Measurements from ENCODE around the gene THEM4.
A peak's percentile ranks its signal among the peaks of the same experiment; 100 is the strongest.

Gene THEM4

DNA sequence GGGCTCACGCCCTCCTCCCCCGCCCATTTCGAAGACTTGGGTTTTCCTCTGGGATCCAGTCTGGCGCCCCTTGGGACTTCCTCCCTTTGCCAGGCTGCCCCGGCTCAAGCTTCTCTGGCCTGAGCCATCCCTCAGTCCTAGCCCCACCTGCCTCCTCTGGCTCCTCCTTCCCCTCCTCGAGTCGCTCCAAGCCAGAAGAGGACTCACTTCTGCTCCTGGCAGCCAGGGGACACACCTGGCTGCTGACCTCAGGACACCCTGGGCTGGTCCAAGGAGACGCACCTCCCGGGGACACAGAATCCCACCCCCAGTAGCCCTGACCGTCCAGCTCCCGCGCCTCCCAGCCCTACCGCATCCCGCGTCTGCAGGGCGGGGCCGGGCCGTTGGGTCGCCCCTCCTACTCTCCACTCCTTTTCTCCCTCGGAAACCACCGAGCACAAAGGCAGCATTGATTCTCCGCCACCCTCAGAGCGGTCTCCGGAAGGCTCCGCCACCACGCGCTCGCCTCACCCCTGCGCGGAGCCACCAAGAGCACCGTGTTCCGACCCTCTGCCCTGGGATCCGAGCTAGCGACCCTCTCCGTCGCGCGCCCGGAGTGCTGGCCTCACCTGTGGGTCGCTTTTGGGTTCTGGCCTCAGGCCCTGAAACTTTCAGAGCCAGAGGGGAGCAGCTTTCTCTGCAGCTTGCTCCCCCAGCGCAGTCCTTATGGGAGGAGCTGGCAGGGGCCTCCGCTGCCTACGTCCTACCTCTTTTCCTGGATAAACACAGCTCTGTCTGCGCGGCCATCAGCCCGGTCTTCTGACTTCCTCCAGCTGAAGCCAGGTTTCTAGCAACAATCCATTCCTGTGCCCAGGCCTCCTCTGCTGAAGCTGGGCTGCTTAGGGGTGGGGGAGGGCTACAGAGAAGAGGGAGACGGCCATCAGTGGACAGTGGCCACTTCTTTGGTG, 69.6 kb downstream of the THEM4 start, which contains the start of gene C2CD4D:
TSS of gene C2CD4D (minus strand) at position 364 of the 947 bp plus-strand sequence. CDS start 831 bp downstream, outside the sequence.
- Mint-ChIP-seq H3K4me1 (peaks cover 51% of the 10 kb centered on the region), H3K9me3 (no peaks in the 10 kb centered on the region), H3K4me3 (peak within 1 kb of the TSS; percentile 74), H3K27me3 (peaks cover 44% of the 10 kb centered on the region), H3K36me3 (no peaks in the 10 kb centered on the region), H3K27ac (peak within 1 kb of the TSS; percentile 73)
- CTCF ChIA-PET, result interaction anchor here (1.0 to 1.6 kb wide), 5 partner anchors 9 to 105 kb away, joined by 3 to 5 read pairs (median 4); partner anchors contain the start of gene THEM5
- DNase-seq, result peak; percentile 78

DNA sequence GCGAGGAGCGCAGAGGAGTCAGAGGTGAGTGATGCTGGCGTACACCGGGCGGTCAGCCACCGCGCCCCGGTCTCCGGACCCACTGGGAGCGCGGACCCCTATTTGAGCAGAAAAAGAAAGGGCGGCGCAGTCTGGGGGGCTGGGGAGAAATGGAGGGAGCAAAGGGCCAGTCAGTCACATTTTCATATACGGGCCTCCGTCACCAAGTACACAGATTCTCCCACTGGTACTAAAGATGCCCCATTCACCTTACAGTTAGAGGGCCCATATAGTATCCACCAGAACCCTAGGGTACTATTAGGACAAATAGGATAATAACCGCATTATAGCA, 70.3 kb downstream of the THEM4 start:
- peaks cover 55% of the 10 kb centered on the region for H3K4me1 Mint-ChIP-seq
- peaks cover 38% of the 10 kb centered on the region for H3K27me3 Mint-ChIP-seq
- no peaks in the 10 kb centered on the region for H3K36me3 Mint-ChIP-seq
- peak overlapping the region; percentile 74 for H3K4me3 Mint-ChIP-seq
- CTCF ChIA-PET, result interaction anchor here (1.2 to 1.6 kb wide), 2 partner anchors 8 to 42 kb away, joined by 4 read pairs; no protein-coding TSS in a partner anchor
- DNase-seq, result no peak
- peak overlapping the region; percentile 73 for H3K27ac Mint-ChIP-seq
- H3K9me3 Mint-ChIP-seq, result no peaks in the 10 kb centered on the region

DNA sequence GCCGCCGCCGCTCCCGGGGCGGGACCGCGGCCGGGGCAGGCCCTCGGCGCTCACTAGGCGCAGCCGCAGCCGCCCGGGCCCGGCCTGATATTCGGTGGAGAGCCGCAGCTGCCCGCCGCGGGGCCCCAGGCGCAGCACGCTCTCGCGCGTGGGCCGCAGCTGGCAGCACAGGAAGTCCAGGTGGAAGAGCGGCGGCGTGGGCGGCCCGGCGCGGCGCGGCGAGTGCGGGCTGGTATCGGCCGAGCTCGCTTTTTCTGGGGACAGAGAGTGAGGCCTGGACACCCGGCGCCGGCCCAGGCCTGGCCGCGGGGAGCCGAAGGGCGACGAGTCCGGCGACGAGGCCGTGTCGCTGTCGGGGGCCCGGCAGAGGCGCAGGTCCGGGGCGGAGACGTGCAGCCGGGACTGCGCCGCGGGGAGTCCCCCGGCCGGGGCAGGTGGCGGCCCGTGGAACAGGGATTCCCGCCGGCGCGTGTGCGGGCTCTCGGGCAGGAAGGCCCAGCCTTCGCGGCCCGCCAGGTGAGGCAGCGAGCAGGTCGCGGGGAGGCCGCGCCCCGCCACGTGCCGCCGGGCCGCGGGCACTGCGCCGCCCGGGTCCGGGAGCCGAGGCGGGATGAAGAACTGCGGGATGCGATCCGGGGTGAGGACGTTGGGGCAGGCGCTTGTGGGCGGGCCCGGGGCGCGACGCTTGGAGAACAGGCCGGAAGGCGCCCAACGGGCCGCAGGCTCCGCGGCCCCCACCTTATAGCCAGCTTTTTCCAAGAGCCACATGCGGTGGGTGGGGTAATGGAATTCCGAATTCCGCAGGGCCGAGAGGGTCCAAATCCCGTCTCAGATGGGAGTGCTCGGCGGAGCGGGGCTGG, 70.9 kb downstream of the THEM4 start:
- no peaks in the 10 kb centered on the region for H3K9me3 Mint-ChIP-seq
- H3K4me1 Mint-ChIP-seq, result peaks cover 61% of the 10 kb centered on the region
- peak; percentile 52 for DNase-seq
- peak overlapping the region; percentile 73 for H3K27ac Mint-ChIP-seq
- no peaks in the 10 kb centered on the region for H3K36me3 Mint-ChIP-seq
- H3K27me3 Mint-ChIP-seq, result peaks cover 38% of the 10 kb centered on the region
- CTCF ChIA-PET, result interaction anchor here (1.6 kb wide), 1 partner anchor 8 kb away, joined by 4 read pairs; no protein-coding TSS in a partner anchor
- H3K4me3 Mint-ChIP-seq, result peak overlapping the region; percentile 74

DNA sequence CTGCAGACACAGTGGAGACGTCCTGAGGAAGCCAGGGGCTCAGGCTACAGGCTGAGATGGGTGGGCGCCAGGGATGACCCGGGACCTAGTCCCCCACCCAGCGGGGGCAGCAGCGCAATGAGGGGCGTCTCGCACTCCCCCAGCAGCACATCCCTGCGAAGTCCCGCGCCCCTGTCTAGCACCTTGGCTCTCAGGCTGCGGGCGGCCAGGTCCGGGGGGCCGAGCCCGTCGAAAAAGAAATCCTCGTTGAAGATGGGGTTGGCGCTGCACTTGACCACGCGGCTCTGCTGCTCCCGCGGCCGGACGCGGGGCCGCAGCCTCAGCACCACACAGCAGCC, 71.5 kb downstream of the THEM4 start:
- no peak for DNase-seq
- Mint-ChIP-seq H3K27ac (peak overlapping the region; percentile 90), H3K36me3 (no peaks in the 10 kb centered on the region), H3K4me3 (peak overlapping the region; percentile 72), H3K9me3 (no peaks in the 10 kb centered on the region), H3K4me1 (peaks cover 66% of the 10 kb centered on the region), H3K27me3 (peaks cover 38% of the 10 kb centered on the region)
- CTCF ChIA-PET, result interaction anchor here (2.2 kb wide), 1 partner anchor 145 kb away, joined by 10 read pairs; no protein-coding TSS in a partner anchor

DNA sequence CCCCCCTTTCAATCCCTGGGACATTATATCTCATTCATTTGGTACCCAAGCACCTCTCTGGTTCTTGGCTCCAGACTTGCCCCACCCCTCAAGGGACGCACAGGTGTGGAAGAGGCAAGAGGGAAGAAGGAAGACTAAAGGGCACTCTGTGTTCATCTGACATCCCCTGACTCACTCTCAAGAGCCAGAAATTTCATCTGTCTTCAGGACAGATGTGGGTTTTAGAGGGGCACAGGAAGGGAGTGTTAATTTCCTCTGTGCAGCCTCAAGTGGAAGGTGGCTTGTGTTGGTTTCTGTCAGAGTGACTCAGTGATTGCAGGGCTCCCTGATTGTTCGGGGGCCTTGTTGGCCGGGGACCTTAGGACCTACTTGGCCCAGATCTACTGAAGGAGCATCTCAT, 72.1 kb downstream of the THEM4 start:
- Mint-ChIP-seq H3K36me3 (no peaks in the 10 kb centered on the region), H3K4me3 (peak overlapping the region; percentile 72), H3K4me1 (peaks cover 70% of the 10 kb centered on the region), H3K9me3 (no peaks in the 10 kb centered on the region), H3K27ac (peak overlapping the region; percentile 90), H3K27me3 (peaks cover 38% of the 10 kb centered on the region)
- peak; percentile 39 for DNase-seq
- CTCF ChIA-PET, result interaction anchor here (0.6 to 3.0 kb wide), 25 partner anchors 9 to 536 kb away, joined by 3 to 14 read pairs (median 4); partner anchors contain the start of genes MRPL9 and TUFT1

DNA sequence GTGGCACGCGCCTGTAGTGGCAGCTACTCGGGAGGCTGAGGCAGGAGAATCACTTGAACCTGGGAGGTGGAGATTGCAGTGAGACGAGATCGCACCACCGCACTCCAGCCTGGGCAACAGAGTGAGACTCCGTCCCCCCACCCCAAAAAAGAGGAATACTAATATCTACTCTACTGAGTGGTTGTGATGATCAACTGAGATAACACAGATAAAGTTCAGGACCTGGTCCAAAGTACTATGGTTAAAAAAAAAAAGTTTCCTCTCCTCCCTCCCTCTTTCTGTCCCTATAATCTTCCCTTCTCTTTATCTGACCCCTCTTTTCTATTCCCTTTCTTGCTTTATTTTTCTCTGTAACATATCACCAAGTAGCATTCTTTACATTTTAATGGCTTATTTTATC, 73.7 kb downstream of the THEM4 start:
- peaks cover 43% of the 10 kb centered on the region for H3K27me3 Mint-ChIP-seq
- peaks cover 78% of the 10 kb centered on the region for H3K4me1 Mint-ChIP-seq
- no peaks in the 10 kb centered on the region for H3K36me3 Mint-ChIP-seq
- CTCF ChIA-PET, result interaction anchor here (0.6 to 3.0 kb wide), 23 partner anchors 13 to 535 kb away, joined by 3 to 14 read pairs (median 4); partner anchors contain the start of genes MRPL9, TDRKH and TUFT1
- DNase-seq, result no peak
- H3K9me3 Mint-ChIP-seq, result no peaks in the 10 kb centered on the region
- no peak overlapping the region for H3K4me3 Mint-ChIP-seq
- no peak overlapping the region for H3K27ac Mint-ChIP-seq

DNA sequence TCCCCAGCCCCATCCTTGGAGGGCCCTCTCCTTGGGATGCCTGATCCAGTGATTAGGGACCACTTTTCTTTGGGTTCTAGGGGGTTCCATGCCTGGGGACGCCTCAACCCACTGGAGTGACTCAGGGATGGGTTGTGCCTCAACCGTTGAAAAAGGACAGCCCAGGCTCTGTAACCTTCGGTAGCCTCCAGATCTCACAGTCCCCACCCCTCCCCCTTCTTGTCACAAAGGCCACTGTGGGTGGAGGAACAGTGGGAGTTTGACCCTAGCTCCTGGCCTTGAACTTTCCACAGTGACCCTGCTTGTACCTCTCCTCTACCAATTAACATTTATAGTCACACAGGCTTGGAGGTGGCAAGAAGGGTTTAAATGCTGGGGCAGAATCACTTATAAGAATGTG, 75.1 kb downstream of the THEM4 start:
- CTCF ChIA-PET, result interaction anchor here (1.1 to 3.0 kb wide), 6 partner anchors 13 to 390 kb away, joined by 3 to 14 read pairs (median 4); no protein-coding TSS in a partner anchor
- DNase-seq, result no peak
- Mint-ChIP-seq H3K9me3 (no peaks in the 10 kb centered on the region), H3K36me3 (no peaks in the 10 kb centered on the region), H3K27me3 (peaks cover 29% of the 10 kb centered on the region), H3K4me1 (peaks cover 77% of the 10 kb centered on the region), H3K4me3 (no peak overlapping the region), H3K27ac (no peak overlapping the region)

DNA sequence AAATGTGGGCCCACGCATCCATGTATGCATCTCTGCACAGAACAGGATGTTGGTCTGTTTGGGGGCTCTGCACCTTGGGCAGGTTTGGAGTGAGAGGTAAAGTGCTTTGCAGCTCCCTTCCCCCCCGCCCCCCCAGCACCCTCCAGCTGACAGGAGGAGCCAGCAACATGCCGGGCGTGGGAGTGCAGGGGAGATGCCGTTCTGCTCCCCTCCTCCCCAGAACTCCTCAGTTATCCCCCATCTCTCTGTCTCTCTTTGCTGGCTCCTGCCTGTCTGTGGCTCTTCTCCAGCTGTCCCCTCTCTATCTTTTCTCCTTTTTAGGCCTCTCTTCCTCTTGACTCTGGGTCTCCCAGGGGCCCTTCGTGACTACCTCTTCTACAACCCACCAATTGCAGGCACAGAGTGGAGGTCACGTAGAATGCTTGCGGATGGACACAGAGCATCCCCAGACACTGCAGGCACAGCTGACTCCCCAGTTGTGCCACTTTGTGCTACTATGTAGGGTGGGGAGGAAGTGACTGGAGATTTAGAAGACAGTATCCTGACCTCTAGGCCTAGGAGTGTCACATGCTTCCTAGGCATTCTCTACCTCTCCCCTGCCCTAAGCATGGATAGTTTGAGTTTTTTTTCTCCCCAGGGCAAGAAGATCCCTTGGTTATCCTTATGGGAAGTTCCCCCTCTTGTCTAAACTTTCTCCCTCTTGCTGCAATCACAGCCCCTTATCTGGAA, 76.0 kb downstream of the THEM4 start:
- H3K4me1 Mint-ChIP-seq, result peaks cover 81% of the 10 kb centered on the region
- H3K27me3 Mint-ChIP-seq, result peaks cover 23% of the 10 kb centered on the region
- no peaks in the 10 kb centered on the region for H3K9me3 Mint-ChIP-seq
- no peaks in the 10 kb centered on the region for H3K36me3 Mint-ChIP-seq
- DNase-seq, result no peak
- no peak overlapping the region for H3K27ac Mint-ChIP-seq
- CTCF ChIA-PET, result interaction anchor here (1.1 to 1.2 kb wide), 2 partner anchors 15 to 226 kb away, joined by 3 read pairs; no protein-coding TSS in a partner anchor
- no peak overlapping the region for H3K4me3 Mint-ChIP-seq

DNA sequence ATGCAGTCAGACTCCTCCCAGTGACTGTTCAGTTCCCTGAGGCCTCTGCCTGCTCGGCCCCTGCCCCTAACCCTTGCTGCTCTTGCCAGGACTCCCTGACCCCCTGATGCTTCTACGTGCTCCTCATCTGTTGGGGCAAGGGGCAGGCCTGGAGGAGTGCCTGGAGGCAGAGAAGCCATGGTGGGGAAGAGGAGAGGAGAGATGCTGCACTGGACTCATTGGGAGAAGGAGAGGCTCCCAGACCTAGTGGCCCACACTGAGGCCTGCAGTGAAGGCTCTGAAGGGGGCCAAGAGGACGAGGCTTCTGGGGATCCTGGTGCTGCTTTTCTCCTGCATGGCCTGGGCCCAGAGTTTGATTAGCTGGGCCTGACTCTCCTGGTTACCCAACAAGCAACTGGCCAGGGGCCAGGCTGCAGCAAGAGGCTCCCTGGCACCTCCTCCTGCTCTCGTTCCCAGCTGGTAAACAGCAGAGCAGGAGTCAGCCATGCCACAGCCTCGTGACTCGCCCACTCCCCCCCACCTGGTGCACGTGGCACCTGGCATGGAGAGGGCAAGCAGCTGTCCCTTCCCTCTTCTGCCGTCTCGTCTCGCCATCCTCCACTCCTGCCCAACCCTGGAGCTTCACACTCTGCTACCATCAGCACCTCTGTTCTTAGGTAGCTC, 76.9 kb downstream of the THEM4 start:
- CTCF ChIA-PET, result interaction anchor here (0.6 to 1.2 kb wide), 2 partner anchors 95 to 226 kb away, joined by 3 read pairs; no protein-coding TSS in a partner anchor
- Mint-ChIP-seq H3K27ac (no peak overlapping the region), H3K9me3 (no peaks in the 10 kb centered on the region), H3K36me3 (no peaks in the 10 kb centered on the region), H3K4me3 (no peak overlapping the region), H3K4me1 (peaks cover 85% of the 10 kb centered on the region), H3K27me3 (peaks cover 16% of the 10 kb centered on the region)
- DNase-seq, result no peak

DNA sequence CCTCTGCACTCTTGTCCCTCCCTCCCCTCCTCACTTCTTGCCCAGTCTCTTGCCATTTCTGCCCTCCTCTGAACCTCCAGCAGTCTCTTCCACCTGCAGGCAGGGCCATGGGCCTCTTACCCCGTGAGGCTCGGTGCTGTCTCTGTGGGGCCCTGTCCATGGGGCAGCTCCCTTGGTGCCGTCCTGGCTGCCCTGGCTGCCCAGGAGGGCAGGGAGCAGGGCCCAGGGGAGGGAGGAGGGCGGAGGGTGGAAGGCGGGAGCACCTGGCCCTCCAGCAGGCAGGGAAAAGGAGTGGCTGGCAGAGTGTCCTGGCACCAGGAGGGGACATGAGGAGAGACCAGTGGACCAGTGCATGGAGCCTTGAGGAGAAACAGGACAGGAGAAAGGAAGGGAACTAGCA, 77.7 kb downstream of the THEM4 start, which contains the start of gene RORC:
TSS of gene RORC (minus strand) at position 198 of the 400 bp plus-strand sequence. CDS start at position 160, 38 bp downstream.
- peaks cover 81% of the 10 kb centered on the region for H3K4me1 Mint-ChIP-seq
- no peak within 1 kb of the TSS for H3K4me3 Mint-ChIP-seq
- no peak for DNase-seq
- peaks cover 8% of the 10 kb centered on the region for H3K27me3 Mint-ChIP-seq
- no peaks in the 10 kb centered on the region for H3K9me3 Mint-ChIP-seq
- CTCF ChIA-PET, result interaction anchor here (0.9 kb wide), 1 partner anchor 67 kb away, joined by 3 read pairs; no protein-coding TSS in a partner anchor
- no peaks in the 10 kb centered on the region for H3K36me3 Mint-ChIP-seq
- H3K27ac Mint-ChIP-seq, result no peak within 1 kb of the TSS

DNA sequence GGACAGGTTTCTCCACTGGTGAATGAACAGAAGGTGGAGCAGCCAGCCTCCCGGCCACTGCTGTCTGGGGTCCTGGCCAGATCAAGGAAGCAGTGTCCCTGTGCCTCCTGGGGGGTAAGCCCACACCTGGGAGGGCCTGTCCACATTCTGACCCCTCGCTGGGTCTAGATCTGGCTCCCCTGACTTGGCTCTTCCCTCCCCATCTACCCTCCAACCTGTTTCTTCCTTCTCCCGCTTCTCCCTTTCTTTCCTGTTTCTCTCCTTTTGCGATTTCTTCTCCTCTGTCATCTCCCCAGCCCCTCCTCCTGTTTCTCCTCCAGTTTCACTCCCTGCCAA, 78.1 kb downstream of the THEM4 start:
- Mint-ChIP-seq H3K27me3 (peaks cover 4% of the 10 kb centered on the region), H3K27ac (no peak overlapping the region), H3K9me3 (no peaks in the 10 kb centered on the region), H3K36me3 (no peaks in the 10 kb centered on the region), H3K4me1 (peaks cover 81% of the 10 kb centered on the region), H3K4me3 (no peak overlapping the region)
- DNase-seq, result no peak
- CTCF ChIA-PET, result interaction anchor here (0.9 to 1.4 kb wide), 3 partner anchors 8 to 66 kb away, joined by 3 to 7 read pairs (median 4); partner anchors contain the start of gene C2CD4D

DNA sequence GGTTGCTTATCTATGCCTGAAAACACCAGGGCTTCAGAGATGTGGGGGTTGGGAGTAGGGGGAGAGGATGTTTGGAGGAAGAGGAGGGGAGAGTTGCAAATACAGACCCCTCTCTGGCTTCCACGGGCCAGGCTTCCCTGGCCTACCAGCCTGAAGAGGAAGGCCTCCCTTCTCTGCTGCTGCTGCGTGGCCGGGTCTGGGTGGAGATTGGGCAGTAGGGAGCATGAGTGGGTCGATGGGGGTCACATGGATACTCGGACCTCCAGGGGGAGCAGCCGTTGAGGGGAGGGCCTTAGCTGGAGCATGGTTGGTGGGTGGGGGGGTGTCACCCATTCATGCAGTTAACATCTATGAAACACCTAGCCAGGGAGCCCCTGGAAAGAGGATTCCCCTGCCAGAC, 79.3 kb downstream of the THEM4 start:
- Mint-ChIP-seq H3K36me3 (no peaks in the 10 kb centered on the region), H3K4me3 (no peak overlapping the region), H3K27me3 (peaks cover 7% of the 10 kb centered on the region), H3K4me1 (peaks cover 75% of the 10 kb centered on the region), H3K27ac (peak overlapping the region; percentile 89), H3K9me3 (no peaks in the 10 kb centered on the region)
- DNase-seq, result no peak
- CTCF ChIA-PET, result interaction anchor here (0.6 to 1.4 kb wide), 5 partner anchors 8 to 236 kb away, joined by 3 to 7 read pairs (median 4); partner anchors contain the start of genes C2CD4D and MRPL9

All from activated naive CD4-positive, alpha-beta T cell treated with anti-CD3 and anti-CD28 coated beads, Interleukin-2, amount 10 ng/mL, durations not matched to agents 7 days and 5 days (primary cell).